ENCODE results near the gene FKBP5. TPM values are rescaled to one million over a fixed set of nuclear protein-coding genes. Genes with fewer than 3 reads are reported as not detected.
A peak's percentile ranks its signal among the peaks of the same experiment; 100 is the strongest.

The FKBP5 gene
- total and polyA plus RNA-seq, 9 of the 15 experiments (the other 6 are each of a cell fraction or from before 2014, with no cell fraction given), result 32.7 to 151 (median 75.0) TPM

GRCh38 chr6:35736253-35736894 is 47.7 kb upstream of the FKBP5 start (continued):
- TF ChIP-seq ZNF592 (IDR thresholded peaks at IDR 0.05), result no peak
- TF ChIP-seq REST (IDR thresholded peaks at IDR 0.05; ENCODE audit: borderline replicate concordance), result peak; percentile 92
- no peak for TF ChIP-seq REST (CRISPR knock-in tag; IDR thresholded peaks at IDR 0.05; ENCODE audit: low read depth)
- peak; percentile 25; the same call in 1 of the 2 replicates for TF ChIP-seq KLF16 (IDR thresholded peaks at IDR 0.05)
- TF ChIP-seq TEAD2 (tag; IDR thresholded peaks at IDR 0.05), result no peak
- 0 out of 2 replicates have a peak, but pooled peaks have one; percentile 12 for TF ChIP-seq ZNF609 (CRISPR knock-in tag; IDR thresholded peaks at IDR 0.05; ENCODE audit: borderline replicate concordance)
- no peak for TF ChIP-seq GATAD2A (IDR thresholded peaks at IDR 0.05)
- no peak for TF ChIP-seq SPI1 (IDR thresholded peaks at IDR 0.05; ENCODE audit: borderline replicate concordance, low read depth, low read length)
- no peak for TF ChIP-seq SRSF3 (IDR thresholded peaks at IDR 0.05; ENCODE audit: insufficient read depth, low read length)
- no peak for TF ChIP-seq CCNT2 (IDR thresholded peaks at IDR 0.05; ENCODE audit: borderline replicate concordance, extremely low read depth, insufficient read length, low read depth, low read length)
